OCI-LY3 (cell line): ENCODE results near the gene CDH4.

Source experiments
- CTCF ChIP-seq: fragments of 200-600, 300-600 bp; sonication (generic); IDR thresholded peaks from 2 replicates; pipeline ENCODE4 v1.5.1; 2014; ENCODE audit warnings: antibody characterized with exemption, low read length, low read depth
- EZH2phosphoT487 ChIP-seq: fragments of 200-600 bp; shearing (Covaris generic); IDR thresholded peaks from 2 replicates; pipeline ENCODE4 v1.6.1; 2018; ENCODE audit warnings: antibody characterized with exemption, mixed run types, low read depth

- no peak for TF ChIP-seq CTCF
- no peak for TF ChIP-seq EZH2phosphoT487
Observed at GRCh38 chr20:61274326-61274725, 22.3 kb downstream of the CDH4 start.
